Parathyroid adenoma (tissue), 2 donors: ENCODE data around the gene ITGAD.
A peak's percentile ranks its signal among the peaks of the same experiment; 100 is the strongest.

Experiments used
- H2AFZ ChIP-seq: fragments of 300-600 bp; sonication (generic); one replicate; pipeline ENCODE4 v1.7.0; 2017; ENCODE audit warnings: antibody characterized with exemption, mild to moderate bottlenecking
- H3K27ac ChIP-seq: fragments of 300-600 bp; sonication (generic); one replicate; pipeline ENCODE4 v1.7.0; 2017
- H3K27me3 ChIP-seq: fragments of 300-600 bp; sonication (generic); one replicate; pipeline ENCODE4 v1.7.0; 2017; ENCODE audit warnings: low read length; ENCODE audit not compliant: control insufficient read depth, insufficient read depth
- H3K36me3 ChIP-seq: fragments of 300-600 bp; sonication (generic); one replicate; pipeline ENCODE4 v1.7.0; 2017; ENCODE audit warnings: low read length; ENCODE audit not compliant: control insufficient read depth, insufficient read depth
- H3K4me1 ChIP-seq: fragments of 300-600 bp; sonication (generic); one replicate; pipeline ENCODE4 v1.7.0; 2017; ENCODE audit warnings: control low read depth
- H3K4me2 ChIP-seq: fragments of 300-600 bp; sonication (generic); one replicate; pipeline ENCODE4 v1.7.0; 2017; ENCODE audit warnings: low read length
- H3K4me3 ChIP-seq: fragments of 300-600 bp; sonication (generic); one replicate; pipeline ENCODE4 v1.7.0; 2017; ENCODE audit warnings: low read depth, low read length
- H3K79me2 ChIP-seq: fragments of 300-600 bp; sonication (generic); one replicate; pipeline ENCODE4 v1.7.0; 2017; ENCODE audit warnings: control low read depth
- H3K9ac ChIP-seq: fragments of 300-600 bp; sonication (generic); one replicate; pipeline ENCODE4 v1.7.0; 2017; ENCODE audit warnings: mild to moderate bottlenecking
- H3K9me3 ChIP-seq: fragments of 300-600 bp; sonication (generic); one replicate; pipeline ENCODE4 v1.7.0; 2017; ENCODE audit warnings: low read length; ENCODE audit not compliant: control insufficient read depth
- TF ChIP-seq, protein P1 (sequence below): fragments of 300-600 bp; sonication (generic); IDR thresholded peaks from one replicate; pipeline ENCODE4 v1.7.0; 2017; ENCODE audit warnings: antibody characterized with exemption, mild to moderate bottlenecking
- donor health status: primary hyperparathyroidism.

ITGAD gene

DNA sequence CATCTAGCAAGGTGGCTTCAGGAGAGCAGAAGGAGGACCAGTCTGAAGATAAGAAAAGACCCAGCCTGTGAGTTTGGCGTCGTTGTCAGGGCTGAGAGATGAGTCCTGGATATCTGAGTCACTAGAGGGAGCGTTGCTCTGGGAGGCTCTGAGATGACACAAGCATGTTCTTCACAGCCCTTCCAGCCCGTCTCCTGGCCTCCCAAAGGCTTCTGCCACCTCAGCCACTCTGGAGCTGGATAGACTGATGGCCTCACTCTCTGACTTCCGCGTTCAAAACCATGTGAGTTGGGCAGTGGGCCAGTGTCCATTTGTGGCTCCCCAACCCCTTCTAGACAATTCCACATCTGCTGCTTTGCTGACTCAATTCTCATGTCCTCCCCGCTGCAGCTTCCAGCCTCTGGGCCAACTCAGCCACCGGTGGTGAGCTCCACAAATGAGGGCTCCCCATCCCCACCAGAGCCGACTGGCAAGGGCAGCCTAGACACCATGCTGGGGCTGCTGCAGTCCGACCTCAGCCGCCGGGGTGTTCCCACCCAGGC is 81.1 kb downstream of the ITGAD start:
- H3K4me1 ChIP-seq = peaks cover 19% of the 10 kb centered on the region
- no peaks in the 10 kb centered on the region for H3K9me3 ChIP-seq
- no peak overlapping the region for H3K9ac ChIP-seq
- H3K27me3 ChIP-seq = no peaks in the 10 kb centered on the region
- H3K79me2 ChIP-seq = no peaks in the 10 kb centered on the region
- TF ChIP-seq, protein P1, sequence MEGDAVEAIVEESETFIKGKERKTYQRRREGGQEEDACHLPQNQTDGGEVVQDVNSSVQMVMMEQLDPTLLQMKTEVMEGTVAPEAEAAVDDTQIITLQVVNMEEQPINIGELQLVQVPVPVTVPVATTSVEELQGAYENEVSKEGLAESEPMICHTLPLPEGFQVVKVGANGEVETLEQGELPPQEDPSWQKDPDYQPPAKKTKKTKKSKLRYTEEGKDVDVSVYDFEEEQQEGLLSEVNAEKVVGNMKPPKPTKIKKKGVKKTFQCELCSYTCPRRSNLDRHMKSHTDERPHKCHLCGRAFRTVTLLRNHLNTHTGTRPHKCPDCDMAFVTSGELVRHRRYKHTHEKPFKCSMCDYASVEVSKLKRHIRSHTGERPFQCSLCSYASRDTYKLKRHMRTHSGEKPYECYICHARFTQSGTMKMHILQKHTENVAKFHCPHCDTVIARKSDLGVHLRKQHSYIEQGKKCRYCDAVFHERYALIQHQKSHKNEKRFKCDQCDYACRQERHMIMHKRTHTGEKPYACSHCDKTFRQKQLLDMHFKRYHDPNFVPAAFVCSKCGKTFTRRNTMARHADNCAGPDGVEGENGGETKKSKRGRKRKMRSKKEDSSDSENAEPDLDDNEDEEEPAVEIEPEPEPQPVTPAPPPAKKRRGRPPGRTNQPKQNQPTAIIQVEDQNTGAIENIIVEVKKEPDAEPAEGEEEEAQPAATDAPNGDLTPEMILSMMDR = no peak
- no peaks in the 10 kb centered on the region for H3K36me3 ChIP-seq
- H3K4me3 ChIP-seq = no peak overlapping the region
- no peak overlapping the region for H3K4me2 ChIP-seq
- no peak overlapping the region for H3K27ac ChIP-seq
- no peak overlapping the region for H2AFZ ChIP-seq

DNA sequence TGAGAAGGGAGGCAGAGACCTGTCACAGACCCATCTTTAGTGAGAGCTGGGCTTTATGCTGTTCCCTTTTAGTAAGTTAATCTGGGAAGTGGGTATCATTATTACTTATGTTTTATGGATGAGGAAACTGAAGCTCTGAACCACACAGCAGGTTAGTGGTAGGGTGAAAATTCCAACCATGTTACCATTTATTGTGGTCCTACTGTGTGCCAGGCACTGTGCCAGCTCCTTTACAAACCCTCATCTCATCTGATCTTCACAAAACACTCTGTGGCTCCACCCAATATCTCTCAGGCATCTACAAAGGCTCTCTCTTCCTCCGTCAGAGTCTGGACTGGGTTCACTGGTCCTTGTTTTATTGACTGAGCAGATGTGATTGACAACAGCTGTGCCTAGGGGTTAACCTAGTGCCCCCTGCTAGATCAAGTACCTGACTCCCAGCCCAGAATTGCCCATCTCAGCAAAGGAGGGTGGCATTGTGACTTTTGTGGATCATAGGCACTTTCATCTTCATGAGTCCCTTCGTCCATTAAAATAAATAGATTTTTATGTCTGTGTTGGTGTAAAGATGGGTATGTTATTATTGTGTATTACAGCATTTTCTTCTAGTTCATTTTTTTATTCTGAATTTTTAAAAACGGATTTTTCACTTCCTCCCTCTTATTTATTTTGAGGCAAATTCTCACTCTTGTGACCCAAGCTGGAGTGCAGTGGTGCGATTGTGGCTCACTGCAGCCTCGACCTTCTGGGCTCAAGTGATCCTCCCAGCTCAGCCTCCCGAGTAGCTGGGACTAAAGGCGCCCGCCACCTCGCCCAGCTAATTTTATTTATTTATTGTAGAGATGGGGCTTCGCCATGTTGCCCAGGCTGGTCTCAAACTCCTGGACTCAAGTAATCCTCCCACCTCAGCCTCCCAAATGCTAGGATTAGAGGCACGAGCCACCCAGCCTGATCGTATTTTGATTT is 81.9 kb downstream of the ITGAD start:
- H3K27ac ChIP-seq = no peak overlapping the region
- no peak overlapping the region for H3K4me3 ChIP-seq
- H3K4me2 ChIP-seq = no peak overlapping the region
- no peak overlapping the region for H2AFZ ChIP-seq
- H3K9me3 ChIP-seq = no peaks in the 10 kb centered on the region
- H3K36me3 ChIP-seq = no peaks in the 10 kb centered on the region
- TF ChIP-seq, protein P1 = no peak
- peaks cover 19% of the 10 kb centered on the region for H3K4me1 ChIP-seq
- no peaks in the 10 kb centered on the region for H3K27me3 ChIP-seq
- no peaks in the 10 kb centered on the region for H3K79me2 ChIP-seq
- no peak overlapping the region for H3K9ac ChIP-seq

DNA sequence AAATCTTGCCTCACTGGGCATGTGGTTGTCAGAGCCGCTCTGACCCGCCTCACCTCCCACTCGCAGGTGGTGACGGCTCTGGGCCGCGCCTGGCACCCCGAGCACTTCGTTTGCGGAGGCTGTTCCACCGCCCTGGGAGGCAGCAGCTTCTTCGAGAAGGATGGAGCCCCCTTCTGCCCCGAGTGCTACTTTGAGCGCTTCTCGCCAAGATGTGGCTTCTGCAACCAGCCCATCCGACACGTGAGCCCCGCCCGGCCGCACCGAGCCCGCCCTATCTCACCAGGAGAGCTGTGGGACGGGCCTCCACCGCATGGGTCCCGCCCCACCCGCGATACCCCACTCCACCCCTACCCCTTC is 82.8 kb downstream of the ITGAD start:
- Histone ChIP-seq H2AFZ (peak overlapping the region; percentile 84), H3K36me3 (no peaks in the 10 kb centered on the region), H3K9ac (no peak overlapping the region)

More for the DNA sequence above, 82.8 kb downstream of the ITGAD start:
- Histone ChIP-seq H3K4me3 (peak overlapping the region; percentile 71), H3K9me3 (no peaks in the 10 kb centered on the region), H3K79me2 (no peaks in the 10 kb centered on the region), H3K4me2 (peak overlapping the region; percentile 96), H3K27me3 (no peaks in the 10 kb centered on the region), H3K4me1 (peaks cover 19% of the 10 kb centered on the region), H3K27ac (peak overlapping the region; percentile 97)
- TF ChIP-seq, protein P1 = no peak
